ENCODE results near the gene UBE2E2.

UBE2E2 gene

GRCh38 chr3:23501201-23501802 is 298.2 kb downstream of the UBE2E2 start:
- in situ Hi-C loops (cut with HindIII; ENCODE audit: low sequenced_read_pairs) = no loop called here

- in situ Hi-C loops (cut with HindIII; ENCODE audit: low sequenced_read_pairs) = no loop called here
Observed at GRCh38 chr3:23508464-23508863, 305.3 kb downstream of the UBE2E2 start.

DNA sequence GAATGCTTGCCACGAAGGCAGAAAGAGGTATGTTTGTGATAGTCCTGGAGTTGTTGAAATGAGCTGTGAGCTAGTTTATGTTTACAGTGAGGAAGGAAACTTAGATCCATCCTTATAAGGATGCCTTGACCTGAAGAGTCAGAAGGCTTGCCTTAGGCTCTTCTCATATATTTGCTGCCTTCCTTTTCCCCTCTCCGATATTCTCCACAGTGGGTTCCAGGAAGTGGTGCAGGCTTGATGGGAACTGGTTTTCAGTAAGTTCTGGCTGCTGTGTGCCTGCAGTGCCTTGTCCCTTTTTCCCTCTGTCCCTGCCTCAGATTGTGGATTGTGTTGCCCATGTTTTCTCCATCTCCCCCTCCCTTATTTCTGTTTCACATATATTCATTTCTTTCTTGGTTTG is 315.3 kb downstream of the UBE2E2 start:
- in situ Hi-C loops (cut with HindIII; ENCODE audit: low sequenced_read_pairs) = no loop called here

DNA sequence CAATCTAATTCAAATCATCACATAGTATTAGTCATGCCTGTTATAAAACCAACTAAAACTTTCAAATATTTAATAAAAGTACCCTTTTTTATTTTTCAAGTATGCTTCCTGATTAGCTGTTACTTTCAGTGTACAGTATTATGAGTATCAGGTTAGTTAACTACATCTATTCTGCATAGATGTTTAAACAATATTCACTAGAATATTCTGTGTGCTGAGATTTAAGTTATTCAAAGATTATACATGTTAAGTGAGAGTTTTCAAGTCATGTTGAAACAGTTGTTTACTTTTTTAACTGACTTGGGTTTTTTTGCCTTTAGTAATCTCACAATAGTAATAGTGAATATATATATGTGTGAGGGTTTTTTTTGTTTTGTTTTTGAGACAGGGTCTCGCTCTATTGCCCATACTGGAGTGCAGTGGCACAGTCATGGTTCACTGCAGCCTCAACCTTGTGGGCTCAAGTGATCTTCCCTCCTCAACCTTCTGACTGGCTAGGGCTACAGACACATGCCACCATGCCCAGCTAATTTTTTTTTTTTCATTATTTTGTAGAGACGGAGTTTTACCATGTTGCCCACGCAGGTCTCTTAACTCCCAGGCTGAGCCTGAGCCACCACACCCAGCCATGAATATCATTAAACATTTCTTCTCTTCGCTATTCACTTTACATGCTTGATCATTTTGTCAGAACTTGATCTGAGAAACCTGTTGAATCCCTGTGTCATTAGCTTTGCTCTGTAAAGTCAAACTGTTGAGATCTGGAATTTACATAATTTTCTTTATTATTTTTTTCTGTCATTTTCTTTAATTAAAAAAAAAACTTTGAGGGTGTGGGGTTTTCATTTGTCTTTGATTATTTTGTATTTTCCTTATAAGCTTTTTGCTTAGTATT is 316.4 kb downstream of the UBE2E2 start:
- in situ Hi-C loops (cut with HindIII; ENCODE audit: low sequenced_read_pairs) = no loop called here

GRCh38 chr3:23527326-23527725 is 324.2 kb downstream of the UBE2E2 start:
- in situ Hi-C loops (cut with HindIII; ENCODE audit: low sequenced_read_pairs) = no loop called here

GRCh38 chr3:23533596-23533995 is 330.5 kb downstream of the UBE2E2 start:
- in situ Hi-C loops (cut with HindIII; ENCODE audit: low sequenced_read_pairs) = no loop called here

DNA sequence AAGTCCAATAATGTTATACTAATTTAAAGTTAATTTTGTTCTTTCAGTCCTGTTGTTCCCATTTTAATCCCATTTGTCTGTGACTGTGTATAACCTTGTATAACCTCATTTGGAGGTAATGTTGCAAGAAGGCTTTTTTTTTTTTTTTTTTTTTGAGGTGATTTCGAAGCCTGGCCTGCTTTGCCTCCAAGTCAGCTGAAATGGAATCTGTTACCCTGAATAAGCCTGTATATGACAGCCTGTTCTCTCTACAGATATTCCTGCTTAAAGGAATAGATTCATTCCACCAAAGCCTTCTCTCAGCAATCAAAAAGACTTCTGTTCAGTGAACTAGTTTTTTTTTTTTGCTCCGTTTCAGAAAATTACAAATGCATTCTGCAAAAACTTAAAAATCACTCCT is 330.9 kb downstream of the UBE2E2 start:
- in situ Hi-C loops (cut with HindIII; ENCODE audit: low sequenced_read_pairs) = no loop called here

GRCh38 chr3:23537101-23537551 is 334.0 kb downstream of the UBE2E2 start:
- in situ Hi-C loops (cut with HindIII; ENCODE audit: low sequenced_read_pairs) = no loop called here

GRCh38 chr3:23539185-23539584 is 336.1 kb downstream of the UBE2E2 start:
- in situ Hi-C loops (cut with HindIII; ENCODE audit: low sequenced_read_pairs) = no loop called here

GRCh38 chr3:23540600-23540999 is 337.5 kb downstream of the UBE2E2 start:
- in situ Hi-C loops (cut with HindIII; ENCODE audit: low sequenced_read_pairs) = no loop called here

GRCh38 chr3:23542079-23542478 is 339.0 kb downstream of the UBE2E2 start:
- in situ Hi-C loops (cut with HindIII; ENCODE audit: low sequenced_read_pairs) = no loop called here

DNA sequence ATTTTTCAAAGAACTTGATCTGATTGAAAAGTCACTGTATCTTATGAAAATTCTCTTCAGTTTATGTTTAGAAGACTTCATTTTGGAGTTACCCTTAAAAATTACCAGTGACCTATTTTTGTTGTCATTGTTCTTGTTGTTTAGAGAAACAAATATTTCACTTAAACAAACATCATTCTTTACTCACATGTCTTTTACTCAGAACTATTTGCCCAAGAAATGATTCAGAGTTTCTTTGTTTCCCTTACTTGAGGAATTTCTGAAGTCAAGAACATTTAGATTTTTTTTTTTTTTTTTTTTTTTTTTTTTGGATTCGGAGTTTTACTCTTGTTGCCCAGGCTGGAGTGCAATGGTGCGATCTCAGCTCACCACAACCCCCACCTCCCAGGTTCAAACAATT is 343.1 kb downstream of the UBE2E2 start:
- in situ Hi-C loops (cut with HindIII; ENCODE audit: low sequenced_read_pairs) = no loop called here

DNA sequence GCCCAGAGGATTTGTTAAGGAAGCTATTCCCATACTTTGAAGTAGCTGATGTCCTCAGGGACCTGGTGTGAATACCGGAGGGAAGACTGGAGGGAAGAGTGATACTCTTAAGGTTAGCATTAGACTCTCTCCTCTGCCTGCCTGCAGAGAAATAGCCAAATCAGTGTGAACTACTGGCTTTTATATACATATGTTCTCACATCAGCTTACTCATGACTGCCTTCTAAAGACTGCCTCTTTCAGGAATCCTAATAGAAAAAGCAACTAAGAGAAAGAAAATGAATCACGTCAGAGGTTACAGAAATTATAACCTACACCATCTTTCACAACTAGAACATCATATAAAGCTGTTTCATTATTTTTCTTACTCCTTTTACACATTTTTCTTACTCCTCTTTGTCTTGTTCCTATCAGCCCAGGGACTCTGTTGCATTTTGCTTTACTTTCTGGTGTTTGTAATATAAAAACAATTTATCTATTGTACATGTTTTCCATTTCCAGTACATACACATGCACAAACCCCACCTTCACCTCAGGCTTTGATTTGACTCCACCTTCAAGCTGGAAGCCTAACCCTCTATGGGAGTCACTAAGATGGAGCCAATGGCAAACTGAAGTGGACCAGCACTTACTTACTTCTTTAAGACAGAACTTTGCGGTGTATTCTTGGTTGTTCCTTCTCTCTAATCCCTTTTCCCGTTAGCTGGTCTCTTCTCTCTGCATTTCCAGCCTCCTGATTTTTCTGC is 345.0 kb downstream of the UBE2E2 start:
- in situ Hi-C loops (cut with HindIII; ENCODE audit: low sequenced_read_pairs) = no loop called here

GRCh38 chr3:23548706-23549105 is 345.6 kb downstream of the UBE2E2 start:
- in situ Hi-C loops (cut with HindIII; ENCODE audit: low sequenced_read_pairs) = no loop called here

DNA sequence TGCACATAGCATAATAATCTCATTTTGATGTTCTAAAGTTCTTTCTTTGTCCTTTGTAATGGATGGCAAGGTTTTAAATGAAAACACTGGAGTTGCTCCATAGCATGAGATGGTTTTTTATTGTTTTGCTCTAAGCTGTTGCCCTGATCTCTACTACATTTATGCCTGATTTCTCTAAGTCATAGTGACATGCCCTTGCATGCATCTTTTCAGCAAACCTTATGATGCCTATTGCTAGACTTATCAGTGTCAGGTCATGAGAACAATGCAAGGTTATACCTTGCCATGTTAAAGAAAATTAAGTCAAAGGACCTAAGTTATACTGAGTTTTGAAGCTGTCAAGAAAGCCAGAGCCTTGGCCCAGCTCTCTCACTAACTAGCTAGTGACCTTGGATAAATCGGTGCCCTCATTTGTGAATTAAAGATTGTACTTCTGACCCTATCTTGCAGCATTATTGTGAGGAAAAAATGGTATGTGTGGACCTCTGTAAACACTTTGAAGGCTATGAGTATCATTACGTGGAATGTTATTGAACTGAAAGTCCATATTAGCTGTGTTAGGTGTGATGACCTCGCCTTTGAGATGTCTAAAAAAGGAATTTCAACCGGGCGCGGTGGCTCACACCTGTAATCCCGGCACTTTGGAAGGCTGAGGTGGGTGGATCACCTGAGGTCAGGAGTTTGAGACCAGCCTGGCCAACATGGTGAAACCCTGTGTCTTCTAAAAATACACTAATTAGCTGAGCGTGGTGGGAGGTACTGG is 346.2 kb downstream of the UBE2E2 start:
- in situ Hi-C loops (cut with HindIII; ENCODE audit: low sequenced_read_pairs) = no loop called here

DNA sequence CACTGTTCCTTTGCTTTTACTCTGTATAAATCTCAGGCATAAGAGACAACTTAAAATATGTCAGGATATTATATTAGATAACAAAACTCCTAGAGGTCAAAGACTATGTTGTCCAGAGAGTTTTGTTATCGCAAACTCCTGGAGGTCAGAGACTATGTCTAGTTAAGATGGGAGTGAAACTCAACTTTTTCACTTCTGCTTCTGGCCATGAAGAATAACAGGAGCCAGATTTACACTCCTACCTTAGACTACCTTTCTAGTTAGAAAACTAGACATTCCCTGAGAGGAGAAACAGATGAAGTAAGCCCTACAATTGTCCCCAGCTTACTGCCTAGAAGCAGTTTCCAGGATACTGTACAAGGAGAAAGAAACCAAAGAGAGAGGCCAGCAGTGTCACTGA is 347.3 kb downstream of the UBE2E2 start:
- in situ Hi-C loops (cut with HindIII; ENCODE audit: low sequenced_read_pairs) = no loop called here

DNA sequence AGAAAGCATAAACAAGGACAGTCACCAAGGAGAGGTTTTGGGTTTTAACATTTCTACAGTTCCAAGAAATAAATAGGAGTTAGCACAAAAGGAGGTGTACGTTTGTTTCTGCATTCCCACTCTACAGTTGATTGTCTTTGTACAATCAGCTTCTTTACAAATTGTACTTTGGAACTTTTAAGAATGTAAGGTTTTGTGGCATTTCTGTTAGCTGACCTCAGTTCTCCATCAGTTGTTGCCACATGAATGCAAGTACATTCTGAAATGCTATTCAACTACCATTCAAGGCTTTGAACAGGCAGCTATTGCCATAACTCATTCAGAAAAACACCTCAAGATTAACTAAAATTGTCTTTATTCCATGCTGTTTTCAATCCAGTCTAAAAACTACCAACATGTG is 349.4 kb downstream of the UBE2E2 start:
- in situ Hi-C loops (cut with HindIII; ENCODE audit: low sequenced_read_pairs) = no loop called here

DNA sequence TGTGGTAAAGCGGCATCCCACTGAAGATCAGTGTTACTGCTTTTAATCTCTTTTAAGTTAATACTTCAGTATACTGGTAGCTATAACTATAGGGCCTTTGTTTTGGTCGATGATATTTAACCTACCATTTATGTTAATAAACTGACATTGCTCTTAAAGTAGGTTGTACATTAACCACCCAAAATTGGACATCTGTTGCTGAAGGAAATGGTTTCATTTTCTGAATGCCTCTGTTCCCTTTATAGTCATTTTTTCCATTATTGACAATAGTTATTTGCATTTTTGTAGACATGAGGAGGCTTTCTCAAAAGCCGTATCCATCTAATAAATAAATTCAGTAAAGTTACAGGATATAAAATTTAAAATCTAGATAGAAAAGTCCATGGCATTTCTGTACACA is 350.2 kb downstream of the UBE2E2 start:
- in situ Hi-C loops (cut with HindIII; ENCODE audit: low sequenced_read_pairs) = no loop called here

DNA sequence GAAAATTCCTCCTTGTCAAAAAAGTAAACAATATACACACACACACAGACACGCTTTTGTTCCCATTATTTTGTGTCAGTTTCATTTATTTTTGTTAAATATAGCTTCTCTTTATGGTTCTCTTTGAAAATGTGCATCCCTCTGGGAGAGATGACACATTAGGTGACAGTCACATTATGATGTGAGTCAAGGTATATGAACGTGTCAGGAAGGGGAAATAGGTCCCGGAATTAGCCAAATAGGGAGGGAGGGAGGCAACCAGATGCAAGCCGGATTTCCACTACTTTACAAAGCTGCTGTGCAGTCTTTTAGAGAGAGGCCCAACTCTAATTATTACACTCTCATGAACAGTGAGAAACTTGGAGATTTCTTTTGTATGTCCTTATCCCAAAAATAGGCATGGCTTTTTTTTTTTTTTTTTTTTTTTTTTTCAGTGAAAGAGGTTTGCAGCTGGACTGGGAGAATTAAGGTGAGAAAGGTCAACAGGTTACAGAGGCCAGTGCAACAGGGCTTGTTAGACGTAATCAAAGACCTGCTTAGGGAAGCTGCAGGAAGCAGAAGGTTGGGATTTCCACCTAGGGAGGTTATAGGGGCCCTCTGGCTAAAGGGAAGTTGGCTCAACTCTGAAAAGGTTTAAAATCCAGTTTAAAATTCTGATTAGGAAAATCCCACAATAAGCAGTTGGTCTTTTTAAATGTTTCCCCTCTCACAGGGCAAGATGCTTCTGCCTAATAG is 362.1 kb downstream of the UBE2E2 start:
- in situ Hi-C loops (cut with HindIII; ENCODE audit: low sequenced_read_pairs) = no loop called here

GRCh38 chr3:23566499-23566898 is 363.4 kb downstream of the UBE2E2 start:
- in situ Hi-C loops (cut with HindIII; ENCODE audit: low sequenced_read_pairs) = no loop called here

All from DLD1 (cell line).